ENCODE measurements around the gene RPL32. TPM values are rescaled to one million over a fixed set of nuclear protein-coding genes. Genes with fewer than 3 reads are reported as not detected.
"Not testable (repeated sequence)": the region's sequence is repeated elsewhere in the genome, so short reads cannot be mapped to it uniquely, and the experiment has no call there.

RPL32 gene
- total RNA-seq, 1 donor from 2014 or later, result 1,191 TPM

DNA sequence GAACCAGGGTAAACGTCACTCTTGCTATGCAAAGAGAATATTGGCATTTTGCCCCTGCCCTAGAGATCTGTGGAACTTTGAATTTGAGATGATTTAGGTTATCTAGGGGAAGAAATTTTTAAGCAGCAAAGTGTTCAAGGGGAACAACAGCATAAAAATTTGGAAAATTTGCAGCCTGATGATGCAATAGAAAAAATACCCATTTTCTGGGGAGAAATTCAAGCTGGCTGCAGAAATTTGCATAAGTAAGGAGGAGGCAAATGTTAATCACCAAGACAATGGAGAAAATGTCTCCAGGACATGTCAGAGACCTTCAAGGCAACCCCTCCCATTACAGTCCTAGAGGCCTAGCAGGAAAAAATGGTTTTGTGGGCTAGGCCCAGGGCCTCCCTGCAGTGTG lies 4.4 kb upstream of the RPL32 start:
- ATAC-seq (no peak), DNase-seq (no peak)
- TF ChIP-seq, protein P1, sequence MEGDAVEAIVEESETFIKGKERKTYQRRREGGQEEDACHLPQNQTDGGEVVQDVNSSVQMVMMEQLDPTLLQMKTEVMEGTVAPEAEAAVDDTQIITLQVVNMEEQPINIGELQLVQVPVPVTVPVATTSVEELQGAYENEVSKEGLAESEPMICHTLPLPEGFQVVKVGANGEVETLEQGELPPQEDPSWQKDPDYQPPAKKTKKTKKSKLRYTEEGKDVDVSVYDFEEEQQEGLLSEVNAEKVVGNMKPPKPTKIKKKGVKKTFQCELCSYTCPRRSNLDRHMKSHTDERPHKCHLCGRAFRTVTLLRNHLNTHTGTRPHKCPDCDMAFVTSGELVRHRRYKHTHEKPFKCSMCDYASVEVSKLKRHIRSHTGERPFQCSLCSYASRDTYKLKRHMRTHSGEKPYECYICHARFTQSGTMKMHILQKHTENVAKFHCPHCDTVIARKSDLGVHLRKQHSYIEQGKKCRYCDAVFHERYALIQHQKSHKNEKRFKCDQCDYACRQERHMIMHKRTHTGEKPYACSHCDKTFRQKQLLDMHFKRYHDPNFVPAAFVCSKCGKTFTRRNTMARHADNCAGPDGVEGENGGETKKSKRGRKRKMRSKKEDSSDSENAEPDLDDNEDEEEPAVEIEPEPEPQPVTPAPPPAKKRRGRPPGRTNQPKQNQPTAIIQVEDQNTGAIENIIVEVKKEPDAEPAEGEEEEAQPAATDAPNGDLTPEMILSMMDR (IDR thresholded peaks at IDR 0.05), result no peak
- Histone ChIP-seq H3K27ac (no peak overlapping the region), H3K4me3 (no peak overlapping the region), H3K36me3 (no peaks in the 10 kb centered on the region), H3K27me3 (no peaks in the 10 kb centered on the region), H3K9me3 (no peaks in the 10 kb centered on the region), H3K4me1 (no peaks in the 10 kb centered on the region)
- intact Hi-C loops (cut with DNase I), result no loop called here

DNA sequence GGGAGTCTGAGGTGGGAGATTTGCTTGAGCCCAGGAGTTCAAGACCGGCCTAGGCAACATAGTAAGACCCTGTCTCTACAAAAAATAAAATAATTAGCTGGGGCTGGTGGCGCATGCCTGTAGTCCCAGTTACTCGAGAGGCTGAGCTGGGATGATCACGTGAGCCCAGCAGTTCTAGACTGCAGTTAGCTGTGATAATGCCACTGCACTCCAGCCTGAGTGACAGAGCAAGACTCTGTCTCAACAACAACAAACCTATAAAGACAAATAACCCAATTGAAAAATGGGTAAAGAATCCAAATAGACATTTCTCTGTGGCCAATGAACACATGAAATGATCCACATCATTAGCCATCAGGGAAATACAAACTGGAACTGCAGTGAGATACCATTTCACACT lies 1.1 kb upstream of the RPL32 start:
- intact Hi-C loops (cut with DNase I), result no loop called here
- peaks cover 27% of the 10 kb centered on the region for H3K36me3 ChIP-seq
- no peak for ATAC-seq
- no peak overlapping the region for H3K27ac ChIP-seq
- H3K27me3 ChIP-seq, result no peaks in the 10 kb centered on the region
- no peaks in the 10 kb centered on the region for H3K9me3 ChIP-seq
- H3K4me1 ChIP-seq, result peaks cover 28% of the 10 kb centered on the region
- no peak overlapping the region for H3K4me3 ChIP-seq
- TF ChIP-seq, protein P1 (IDR thresholded peaks at IDR 0.05), result no peak
- no peak for DNase-seq

DNA sequence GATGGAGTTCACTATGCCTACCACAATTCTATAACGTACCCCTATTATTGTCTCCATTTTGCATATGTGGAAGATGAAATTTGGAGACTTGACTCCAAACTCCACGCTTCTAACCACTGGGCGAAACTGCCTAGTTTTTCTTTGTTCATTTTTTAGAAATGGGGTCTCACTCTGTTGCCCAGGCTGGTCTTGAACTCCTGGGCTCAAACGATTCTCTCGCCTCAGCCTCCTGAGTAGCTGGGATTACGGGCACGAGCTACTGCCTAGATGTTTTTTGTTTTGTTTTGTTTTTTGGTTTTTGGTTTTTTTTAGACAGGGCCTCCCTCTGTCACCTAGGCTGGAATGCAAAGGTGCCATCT lies 584 bp upstream of the RPL32 start:
- intact Hi-C loops (cut with DNase I), result no loop called here
- peaks cover 28% of the 10 kb centered on the region for H3K4me1 ChIP-seq
- TF ChIP-seq, protein P1 (IDR thresholded peaks at IDR 0.05), result no peak
- no peaks in the 10 kb centered on the region for H3K27me3 ChIP-seq
- ATAC-seq, result no peak
- no peaks in the 10 kb centered on the region for H3K9me3 ChIP-seq
- H3K27ac ChIP-seq, result peak overlapping the region; percentile 98
- no peak for DNase-seq
- H3K4me3 ChIP-seq, result peak overlapping the region; percentile 79
- peaks cover 32% of the 10 kb centered on the region for H3K36me3 ChIP-seq

DNA sequence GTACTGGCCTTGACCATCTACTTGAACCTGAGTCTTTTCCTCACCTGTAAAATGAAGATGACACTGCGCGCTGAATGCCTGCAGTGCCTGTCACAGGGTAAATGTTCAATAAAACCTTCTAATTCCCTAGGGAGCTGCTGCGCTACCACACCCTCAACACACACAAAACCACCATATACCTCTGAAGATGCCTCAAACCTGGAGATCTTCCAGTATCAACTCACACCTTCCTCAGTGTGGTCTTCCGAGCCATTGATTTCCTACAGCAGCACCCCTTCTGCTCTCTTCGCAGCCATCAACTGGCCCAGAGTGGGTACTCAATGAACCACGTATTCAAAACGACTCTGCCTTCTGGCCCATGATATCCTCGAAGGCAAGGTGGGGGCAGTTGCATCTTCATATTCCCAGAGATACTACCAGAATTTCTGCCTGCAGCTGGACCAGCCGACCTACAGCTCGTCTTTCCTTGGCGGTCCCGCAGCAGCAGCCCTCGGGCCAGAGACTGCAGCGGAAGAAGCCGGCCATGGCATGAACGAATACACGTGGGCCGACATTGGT lies 695 bp downstream of the RPL32 start:
- TF ChIP-seq, protein P1 (IDR thresholded peaks at IDR 0.05), result no peak
- H3K27ac ChIP-seq, result peak overlapping the region; percentile 98
- H3K4me1 ChIP-seq, result peaks cover 28% of the 10 kb centered on the region
- H3K9me3 ChIP-seq, result no peaks in the 10 kb centered on the region
- ATAC-seq (peak; percentile 60), DNase-seq (no peak)
- peak overlapping the region; percentile 79 for H3K4me3 ChIP-seq
- H3K36me3 ChIP-seq, result peaks cover 45% of the 10 kb centered on the region
- H3K27me3 ChIP-seq, result no peaks in the 10 kb centered on the region
- intact Hi-C loops (cut with DNase I), result no loop called here

DNA sequence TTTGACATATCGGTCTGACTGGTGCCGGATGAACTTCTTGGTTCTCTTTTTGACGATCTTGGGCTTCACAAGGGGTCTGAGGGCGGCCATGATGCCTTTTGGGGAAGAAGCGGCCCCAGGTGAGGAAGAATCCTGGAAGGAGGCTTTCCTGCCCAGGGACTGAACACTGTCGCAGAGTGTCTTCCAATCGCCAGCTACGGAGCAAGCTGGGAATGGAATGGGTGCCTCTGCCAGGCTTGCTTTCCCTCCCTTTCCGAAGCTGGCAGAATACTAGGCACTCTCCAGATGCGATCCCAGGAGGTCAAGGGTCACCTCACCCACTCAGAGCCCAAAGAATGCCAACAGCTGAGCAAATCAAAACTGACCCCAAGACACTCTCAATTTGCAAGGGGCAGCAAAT lies 1.2 kb downstream of the RPL32 start:
- H3K9me3 ChIP-seq; intact Hi-C loops (cut with DNase I); H3K27me3 ChIP-seq; DNase-seq; ATAC-seq: not testable (repeated sequence)
- peak overlapping the region; percentile 79 for H3K4me3 ChIP-seq
- peak overlapping the region; percentile 98 for H3K27ac ChIP-seq
- H3K4me1 ChIP-seq, result peaks cover 28% of the 10 kb centered on the region
- H3K36me3 ChIP-seq, result peaks cover 50% of the 10 kb centered on the region

DNA sequence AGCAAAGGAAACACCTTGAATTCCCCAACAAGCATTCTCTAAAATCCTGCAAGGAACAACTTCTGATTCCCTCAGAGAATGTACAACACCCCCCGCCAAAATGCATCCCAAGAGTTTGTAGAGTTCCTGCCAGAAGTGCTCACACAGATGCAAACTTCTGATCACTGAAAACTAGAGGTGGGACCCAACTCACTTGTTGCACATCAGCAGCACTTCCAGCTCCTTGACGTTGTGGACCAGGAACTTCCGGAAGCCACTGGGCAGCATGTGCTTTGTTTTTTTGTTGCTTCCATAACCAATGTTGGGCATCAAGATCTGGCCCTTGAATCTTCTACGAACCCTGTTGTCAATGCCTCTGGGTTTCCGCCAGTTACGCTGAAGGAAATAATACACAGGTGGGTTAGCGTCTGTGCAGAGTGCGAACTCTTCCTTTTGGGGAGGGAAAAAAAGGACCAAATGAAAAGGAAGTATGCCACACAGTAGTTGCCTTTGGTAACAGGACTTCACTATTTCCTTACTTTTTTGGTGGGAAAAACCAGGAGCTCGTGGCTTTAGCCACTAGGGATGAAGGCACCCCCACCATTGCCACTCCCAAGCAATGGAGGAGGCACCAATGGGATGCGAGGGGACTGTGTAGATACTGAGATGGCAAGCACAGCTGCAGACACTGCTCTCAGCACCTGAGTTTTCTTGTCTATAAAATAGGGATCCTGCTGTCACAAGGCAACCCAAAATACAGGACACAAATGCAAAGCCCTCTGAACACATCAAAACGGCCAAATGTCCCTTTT lies 2.0 kb downstream of the RPL32 start:
- Histone ChIP-seq H3K27me3 (no peaks in the 10 kb centered on the region), H3K36me3 (peaks cover 58% of the 10 kb centered on the region), H3K27ac (no peak overlapping the region), H3K4me3 (peak overlapping the region; percentile 79), H3K9me3 (no peaks in the 10 kb centered on the region), H3K4me1 (peaks cover 28% of the 10 kb centered on the region)
- ATAC-seq, result no peak
- intact Hi-C loops (cut with DNase I), result no loop called here
- no peak for DNase-seq
- TF ChIP-seq, protein P1 (IDR thresholded peaks at IDR 0.05), result no peak

Data from upper lobe of right lung (tissue), 1 donor.